ENCODE results near the gene KLF12. TPM values are rescaled to one million over a fixed set of nuclear protein-coding genes. Genes with fewer than 3 reads are reported as not detected.

The KLF12 gene
- total RNA-seq, 2 experiments from 2014 or later, result 69.5 to 74.7 TPM

DNA sequence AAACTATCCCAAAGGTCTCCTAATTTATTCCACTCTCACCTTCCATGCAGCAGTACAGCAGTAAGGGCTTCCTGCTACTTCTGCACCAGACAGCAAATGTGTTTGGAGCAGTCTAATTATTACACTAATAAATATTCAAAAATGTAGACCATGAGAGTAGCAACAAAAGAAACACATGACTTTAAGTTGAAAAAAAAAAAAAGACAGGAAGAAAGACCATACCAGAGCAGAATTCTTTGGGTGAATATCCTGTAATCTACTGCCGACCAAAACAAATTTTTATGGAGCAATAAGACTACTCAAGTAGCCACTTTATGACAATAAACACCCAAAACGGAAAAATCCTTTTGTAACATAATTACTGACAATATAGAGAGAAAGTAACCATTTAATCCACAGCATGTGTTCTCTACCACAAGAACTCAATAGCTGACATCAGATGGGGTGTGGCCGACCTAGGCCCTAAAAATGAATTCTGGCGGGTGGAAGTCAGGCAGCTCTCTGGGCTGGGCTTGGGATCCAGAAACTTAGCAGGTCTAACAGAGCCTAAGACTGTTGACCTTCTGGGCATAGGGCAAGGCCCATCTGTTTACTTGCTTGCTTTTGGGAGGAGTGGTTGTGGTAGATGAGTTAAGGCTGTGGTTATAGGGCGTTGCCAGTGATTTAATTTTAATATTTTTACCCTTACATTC, 4.6 kb downstream of the KLF12 start:
- H3K9me3 Mint-ChIP-seq, result no peaks in the 10 kb centered on the region
- CTCF ChIA-PET, result interaction anchor here (0.7 to 10.2 kb wide), 4 partner anchors 59 to 269 kb away, joined by 3 to 67 read pairs (median 4); no protein-coding TSS in a partner anchor
- no peak for ATAC-seq (ENCODE audit: poor library complexity)
- no peaks in the 10 kb centered on the region for H3K27me3 ChIP-seq (ENCODE audit: control insufficient read depth in 1 of 2, insufficient read depth in 2 of 2, low read length in 2 of 2)
- DNase-seq, result peak in 11 of 14 experiments; percentile 3 to 69 (median 23)
- H3K4me1 Mint-ChIP-seq (ENCODE audit: low read depth), result peaks cover 78% of the 10 kb centered on the region
- peaks cover 23% of the 10 kb centered on the region for H3K36me3 Mint-ChIP-seq (ENCODE audit: low read depth)
- peaks cover 25% of the 10 kb centered on the region for H3K4me1 ChIP-seq (ENCODE audit: insufficient read depth, low read length)
- no peak overlapping the region for H3K27ac Mint-ChIP-seq
- peak overlapping the region; percentile 75 for H3K4me3 Mint-ChIP-seq
- no peaks in the 10 kb centered on the region for H3K9me3 ChIP-seq (ENCODE audit: control insufficient read depth in 1 of 2, insufficient read depth in 1 of 2, low read length in 2 of 2)
- peak overlapping the region; percentile 26 for H3K4me3 ChIP-seq (ENCODE audit: low read length)
- intact Hi-C loops (cut with DNase I, micrococcal nuclease), result loop anchor here (5.0 to 10.0 kb wide), 11 partner anchors 37 to 427 kb away; no protein-coding TSS in a partner anchor
- TF ChIP-seq, protein P1, sequence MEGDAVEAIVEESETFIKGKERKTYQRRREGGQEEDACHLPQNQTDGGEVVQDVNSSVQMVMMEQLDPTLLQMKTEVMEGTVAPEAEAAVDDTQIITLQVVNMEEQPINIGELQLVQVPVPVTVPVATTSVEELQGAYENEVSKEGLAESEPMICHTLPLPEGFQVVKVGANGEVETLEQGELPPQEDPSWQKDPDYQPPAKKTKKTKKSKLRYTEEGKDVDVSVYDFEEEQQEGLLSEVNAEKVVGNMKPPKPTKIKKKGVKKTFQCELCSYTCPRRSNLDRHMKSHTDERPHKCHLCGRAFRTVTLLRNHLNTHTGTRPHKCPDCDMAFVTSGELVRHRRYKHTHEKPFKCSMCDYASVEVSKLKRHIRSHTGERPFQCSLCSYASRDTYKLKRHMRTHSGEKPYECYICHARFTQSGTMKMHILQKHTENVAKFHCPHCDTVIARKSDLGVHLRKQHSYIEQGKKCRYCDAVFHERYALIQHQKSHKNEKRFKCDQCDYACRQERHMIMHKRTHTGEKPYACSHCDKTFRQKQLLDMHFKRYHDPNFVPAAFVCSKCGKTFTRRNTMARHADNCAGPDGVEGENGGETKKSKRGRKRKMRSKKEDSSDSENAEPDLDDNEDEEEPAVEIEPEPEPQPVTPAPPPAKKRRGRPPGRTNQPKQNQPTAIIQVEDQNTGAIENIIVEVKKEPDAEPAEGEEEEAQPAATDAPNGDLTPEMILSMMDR (IDR thresholded peaks at IDR 0.05), result no peak
- H3K27me3 Mint-ChIP-seq, result peaks cover 6% of the 10 kb centered on the region
- POLR2A ChIA-PET, result interaction anchor here (0.6 to 7.6 kb wide), 6 partner anchors 36 to 294 kb away, joined by 3 to 218 read pairs (median 3); no protein-coding TSS in a partner anchor
- peak overlapping the region; percentile 13 to 84 for H3K27ac ChIP-seq (ENCODE audit: low read depth in 1 of 2, low read length in 2 of 2)
- H3K36me3 ChIP-seq (ENCODE audit: insufficient read depth, low read length), result no peaks in the 10 kb centered on the region

DNA sequence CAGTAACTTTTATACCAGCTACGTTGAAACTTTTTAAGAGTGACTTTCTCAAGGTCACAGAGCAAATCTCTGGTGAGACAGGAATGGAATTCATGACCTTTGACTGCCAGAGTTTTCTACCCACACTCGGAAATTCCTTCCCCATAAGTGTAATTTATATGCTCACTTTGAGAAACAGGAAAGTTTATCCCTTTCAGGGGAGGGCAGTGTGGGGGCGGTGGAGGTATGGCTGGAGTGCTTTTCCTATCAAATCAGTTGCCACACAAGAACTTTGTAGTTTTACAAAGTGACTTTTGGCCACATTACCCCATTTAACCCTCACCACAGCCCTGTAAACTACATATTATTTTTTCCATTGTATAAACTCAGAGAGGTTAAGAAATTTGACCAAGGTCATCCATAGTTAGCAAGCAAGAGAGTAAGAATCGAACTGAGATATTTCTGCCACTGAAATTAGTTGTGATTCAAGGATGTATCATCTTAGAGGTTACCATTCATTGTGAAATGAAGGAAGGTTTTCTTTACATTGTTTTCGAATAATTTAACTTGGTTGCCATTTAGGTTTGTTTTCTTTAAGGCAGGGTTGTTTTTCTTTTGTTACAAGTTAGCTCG, 5.9 kb downstream of the KLF12 start:
- CTCF ChIA-PET, result interaction anchor here (1.9 kb wide), 1 partner anchor 159 kb away, joined by 4 read pairs; no protein-coding TSS in a partner anchor
- Mint-ChIP-seq H3K36me3 (ENCODE audit: low read depth) (peaks cover 23% of the 10 kb centered on the region), H3K27ac (peak overlapping the region; percentile 68), H3K4me3 (peak overlapping the region; percentile 40), H3K9me3 (no peaks in the 10 kb centered on the region), H3K4me1 (ENCODE audit: low read depth) (peaks cover 83% of the 10 kb centered on the region), H3K27me3 (no peaks in the 10 kb centered on the region)
- intact Hi-C loops (cut with DNase I, micrococcal nuclease), result no loop called here
- POLR2A ChIA-PET, result interaction anchor here (2.0 kb wide), 1 partner anchor 58 kb away, joined by 7 read pairs; no protein-coding TSS in a partner anchor
- Histone ChIP-seq H3K4me3 (ENCODE audit: low read length) (no peak overlapping the region), H3K27ac (ENCODE audit: low read depth in 1 of 2, low read length in 2 of 2) (no peak overlapping the region), H3K4me1 (ENCODE audit: insufficient read depth, low read length) (peaks cover 25% of the 10 kb centered on the region), H3K27me3 (ENCODE audit: control insufficient read depth in 1 of 2, insufficient read depth in 2 of 2, low read length in 2 of 2) (no peaks in the 10 kb centered on the region), H3K9me3 (ENCODE audit: control insufficient read depth in 1 of 2, insufficient read depth in 1 of 2, low read length in 2 of 2) (no peaks in the 10 kb centered on the region), H3K36me3 (ENCODE audit: insufficient read depth, low read length) (no peaks in the 10 kb centered on the region)
- ATAC-seq (ENCODE audit: poor library complexity) (no peak), DNase-seq (no peak)
- TF ChIP-seq, protein P1 (IDR thresholded peaks at IDR 0.05), result no peak

DNA sequence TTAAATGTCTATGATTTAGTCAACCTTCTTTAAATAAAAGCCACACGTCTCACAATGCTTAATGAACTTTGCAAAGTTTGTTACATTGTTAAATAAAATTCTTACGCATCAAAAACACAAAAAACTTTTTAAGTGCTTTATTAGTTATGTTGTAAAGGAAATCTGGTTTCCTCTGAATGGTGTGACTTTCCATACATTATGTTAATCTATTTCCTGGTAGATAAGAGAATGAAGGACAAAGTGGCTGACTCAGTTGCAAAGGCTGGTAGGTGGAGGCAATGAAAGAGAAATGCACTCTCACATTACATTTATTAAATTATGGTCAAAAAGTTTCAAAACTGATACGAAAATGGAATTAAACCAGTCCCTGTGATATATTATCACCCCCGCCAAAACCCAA, 15.9 kb downstream of the KLF12 start:
- H3K4me3 ChIP-seq (ENCODE audit: low read length), result no peak overlapping the region
- ATAC-seq (ENCODE audit: poor library complexity) (no peak), DNase-seq (no peak)
- intact Hi-C loops (cut with DNase I, micrococcal nuclease), result no loop called here
- no peak overlapping the region for H3K4me3 Mint-ChIP-seq
- H3K4me1 Mint-ChIP-seq (ENCODE audit: low read depth), result peaks cover 76% of the 10 kb centered on the region
- peaks cover 11% of the 10 kb centered on the region for H3K4me1 ChIP-seq (ENCODE audit: insufficient read depth, low read length)
- no peak overlapping the region for H3K27ac ChIP-seq (ENCODE audit: low read depth in 1 of 2, low read length in 2 of 2)
- TF ChIP-seq, protein P1 (IDR thresholded peaks at IDR 0.05), result no peak
- H3K36me3 Mint-ChIP-seq (ENCODE audit: low read depth), result peaks cover 83% of the 10 kb centered on the region
- CTCF ChIA-PET, result no interaction called here
- peaks cover 7% of the 10 kb centered on the region for H3K36me3 ChIP-seq (ENCODE audit: insufficient read depth, low read length)
- POLR2A ChIA-PET, result no interaction called here
- H3K27ac Mint-ChIP-seq, result no peak overlapping the region
- peaks cover 16 to 25% of the 10 kb centered on the region in 2 experiments for H3K9me3 ChIP-seq (ENCODE audit: control insufficient read depth in 1 of 2, insufficient read depth in 1 of 2, low read length in 2 of 2)
- no peaks in the 10 kb centered on the region for H3K27me3 ChIP-seq (ENCODE audit: control insufficient read depth in 1 of 2, insufficient read depth in 2 of 2, low read length in 2 of 2)
- no peaks in the 10 kb centered on the region for H3K27me3 Mint-ChIP-seq
- peaks cover 14% of the 10 kb centered on the region for H3K9me3 Mint-ChIP-seq

All from CD4-positive, alpha-beta T cell (primary cell).